HG03442 (cell line): ENCODE results near the gene TAF4.

Experiments used
- ATAC-seq: cut with Tn5 transposase; IDR thresholded peaks from one replicate; pipeline ENCODE4 v1.9.1; 2021; ENCODE audit warnings: mild to moderate bottlenecking, moderate library complexity; ENCODE audit not compliant: unreplicated experiment

TAF4 gene

DNA sequence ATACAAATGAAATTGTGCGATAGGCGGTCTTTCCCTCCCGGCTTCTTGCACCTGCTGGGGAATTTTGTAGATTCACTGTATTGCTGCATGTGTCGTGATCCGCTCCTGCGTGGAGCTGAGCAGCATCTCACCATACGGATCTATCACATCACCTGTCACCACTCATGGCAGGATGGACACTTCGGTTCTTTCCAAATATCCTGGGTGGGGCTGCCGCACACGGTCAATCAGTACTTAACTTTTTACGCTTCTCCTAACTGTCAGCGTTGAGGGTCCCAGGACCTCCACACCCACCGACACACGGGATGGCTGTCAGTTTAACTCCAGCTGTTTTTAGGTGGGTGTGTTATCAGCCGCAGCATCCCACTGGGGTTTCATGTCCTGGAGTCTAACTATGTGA is 19.2 kb downstream of the TAF4 start:
- ATAC-seq: no peak

DNA sequence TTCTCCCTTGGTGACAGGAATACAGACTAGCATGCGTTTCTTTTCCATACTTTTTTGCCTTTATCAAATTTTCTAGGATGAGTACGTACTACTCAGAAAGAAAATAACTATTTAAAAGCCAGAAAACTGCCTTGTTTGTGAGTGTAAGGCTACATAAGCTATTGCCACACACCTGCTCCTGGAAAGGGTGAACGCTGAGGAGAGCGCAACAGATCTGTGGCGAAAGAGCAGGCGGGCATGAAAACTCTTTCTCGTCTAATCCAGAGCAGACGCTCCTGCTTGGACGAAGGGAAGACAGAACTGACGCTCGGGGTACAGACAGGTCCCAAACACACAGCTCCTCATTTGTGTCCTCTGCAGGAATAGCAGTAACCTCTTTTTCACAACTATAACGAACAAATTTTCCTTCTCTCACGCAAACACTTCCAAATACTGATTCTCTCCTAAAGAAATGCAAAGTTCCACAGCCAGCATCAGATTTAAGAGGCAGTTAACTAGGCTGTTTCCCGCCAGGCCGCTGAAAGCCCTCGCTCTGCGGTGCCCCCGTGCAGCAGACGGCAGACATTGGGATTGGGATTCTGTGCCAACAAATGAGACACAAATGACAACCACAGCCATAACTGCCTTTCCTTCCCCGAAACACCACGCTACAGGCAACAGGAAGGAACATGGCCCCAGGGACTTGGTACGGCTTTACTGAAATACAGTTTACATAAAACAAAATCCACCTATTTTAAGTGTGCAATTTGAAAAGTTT is 20.0 kb downstream of the TAF4 start:
- no peak for ATAC-seq

DNA sequence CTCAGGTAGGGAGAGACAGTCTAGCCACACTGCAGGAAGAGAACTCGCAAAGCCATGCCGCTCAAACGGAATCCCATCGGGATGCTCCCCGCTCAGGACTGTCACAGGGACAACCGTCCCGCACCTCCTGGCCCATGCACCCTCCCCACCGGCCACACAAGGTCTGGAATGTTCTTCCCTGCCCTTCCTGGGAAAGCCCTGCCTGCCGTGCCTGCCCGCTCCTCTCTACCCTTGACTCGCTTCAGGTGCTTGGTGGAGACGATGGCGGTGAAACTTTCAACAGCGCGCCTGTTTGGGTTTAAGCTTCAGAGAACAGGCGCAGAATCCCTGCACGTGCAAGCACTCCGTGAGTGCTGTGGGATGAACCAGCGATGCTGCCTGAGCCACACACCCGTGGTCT is 20.6 kb downstream of the TAF4 start:
- ATAC-seq: no peak

DNA sequence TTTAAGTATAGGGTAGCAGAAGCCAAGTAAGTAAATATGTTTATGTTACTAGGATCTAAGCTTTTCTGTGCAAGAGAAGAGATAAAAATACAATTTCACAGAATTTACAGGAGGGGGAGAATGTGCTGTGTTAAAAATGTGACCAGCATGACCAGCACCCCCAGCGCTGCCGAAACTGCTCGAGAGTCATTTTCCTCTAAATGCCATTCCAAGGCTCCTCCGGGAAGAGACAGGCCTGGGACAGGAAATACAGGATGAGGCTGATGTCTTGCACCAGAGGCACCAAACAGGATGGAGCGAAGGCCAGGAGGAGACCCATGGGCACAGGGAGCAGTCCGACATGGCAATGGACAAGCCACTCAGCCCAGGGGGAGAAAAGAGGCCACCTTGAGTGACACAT is 21.1 kb downstream of the TAF4 start:
- ATAC-seq: no peak

DNA sequence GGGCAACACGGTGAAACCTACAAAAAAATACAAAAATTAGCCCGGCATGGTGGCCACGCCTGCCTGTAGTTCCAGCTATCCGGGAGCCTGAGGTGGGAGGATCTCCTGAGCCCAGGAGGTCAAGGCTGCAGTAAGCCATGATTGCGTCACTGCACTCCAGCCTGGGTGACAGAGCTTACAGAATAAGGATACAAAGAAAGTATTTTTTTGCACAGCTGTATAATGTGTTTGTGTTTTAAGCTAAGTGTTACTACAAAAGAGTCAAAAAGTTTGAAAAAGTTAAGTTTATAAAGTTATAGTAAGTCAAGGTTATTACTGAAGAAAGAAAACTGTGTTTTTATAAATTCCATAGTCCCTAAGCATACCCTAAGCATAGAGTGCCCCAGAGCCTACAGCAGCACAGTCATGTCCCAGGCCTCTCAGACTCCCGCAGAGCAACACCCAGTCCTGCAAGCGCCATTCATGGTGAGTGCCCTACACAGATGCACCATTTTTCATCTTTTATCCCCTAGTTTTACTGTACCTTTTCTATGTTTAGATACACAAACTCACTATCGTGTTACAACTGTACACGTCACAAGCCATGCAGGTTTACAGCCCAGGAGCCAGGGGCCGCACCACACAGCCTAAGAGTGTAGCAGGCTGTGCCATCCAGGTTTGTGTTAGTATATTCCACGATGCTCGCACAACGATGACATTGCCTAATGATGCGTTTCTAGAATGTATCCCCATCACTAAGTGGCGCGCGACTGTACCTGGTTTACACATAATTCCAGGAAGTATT is 22.4 kb downstream of the TAF4 start:
- no peak for ATAC-seq

DNA sequence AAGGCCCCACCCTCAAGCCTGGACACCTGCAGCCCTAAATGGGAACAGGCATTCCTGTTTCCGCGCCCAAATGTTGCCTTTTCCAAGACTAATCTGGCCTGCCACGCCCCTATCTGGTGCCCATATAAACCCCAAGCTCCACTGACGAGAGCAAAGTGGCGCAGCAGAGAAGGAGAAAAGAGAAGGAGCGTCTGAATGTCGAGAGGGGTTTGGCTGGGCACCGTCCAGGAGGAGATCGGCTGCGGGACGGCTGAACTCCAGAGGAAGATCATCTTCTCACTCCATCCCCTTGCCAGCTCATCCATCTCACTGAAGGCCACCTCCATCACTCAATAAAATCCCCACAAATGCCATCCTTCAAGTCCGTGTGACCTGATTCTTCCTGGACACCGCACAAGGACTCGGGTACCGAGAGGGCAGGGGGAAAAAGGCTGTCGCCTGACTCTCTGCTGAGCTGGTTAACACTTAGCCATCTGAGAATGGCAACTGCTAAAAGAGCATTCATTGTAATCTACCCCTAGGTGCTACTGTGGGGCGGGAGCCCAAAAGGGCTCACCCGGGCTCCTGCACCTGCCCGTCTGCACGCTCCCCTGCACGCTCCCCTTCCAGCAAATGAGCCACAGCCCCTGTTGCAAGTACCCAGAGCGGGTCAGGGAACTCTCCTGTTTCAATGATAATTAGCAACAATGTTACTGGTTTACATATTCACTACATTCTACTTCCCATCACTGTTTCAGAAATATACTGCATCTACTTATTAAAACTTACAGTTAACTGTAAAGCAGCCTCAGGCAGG is 23.5 kb downstream of the TAF4 start:
- no peak for ATAC-seq

DNA sequence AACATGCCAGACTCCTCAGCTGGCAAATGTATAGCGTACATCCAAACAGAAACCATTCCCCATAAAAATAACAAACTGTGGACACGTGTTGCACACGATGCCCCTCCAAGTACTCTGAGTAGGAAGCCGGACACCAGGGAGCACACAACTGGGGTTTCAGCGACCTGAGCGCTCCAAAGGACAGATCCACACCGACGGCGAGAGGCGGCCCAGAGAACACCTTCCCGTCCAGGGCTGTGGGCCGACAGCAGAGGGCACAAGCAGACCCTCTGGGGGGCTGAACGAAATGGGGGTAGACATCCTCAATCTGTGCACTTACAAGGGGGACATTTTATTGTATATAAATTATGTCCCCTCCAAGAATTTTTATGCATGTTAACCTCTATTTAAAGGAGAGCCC is 24.7 kb downstream of the TAF4 start:
- ATAC-seq: no peak

DNA sequence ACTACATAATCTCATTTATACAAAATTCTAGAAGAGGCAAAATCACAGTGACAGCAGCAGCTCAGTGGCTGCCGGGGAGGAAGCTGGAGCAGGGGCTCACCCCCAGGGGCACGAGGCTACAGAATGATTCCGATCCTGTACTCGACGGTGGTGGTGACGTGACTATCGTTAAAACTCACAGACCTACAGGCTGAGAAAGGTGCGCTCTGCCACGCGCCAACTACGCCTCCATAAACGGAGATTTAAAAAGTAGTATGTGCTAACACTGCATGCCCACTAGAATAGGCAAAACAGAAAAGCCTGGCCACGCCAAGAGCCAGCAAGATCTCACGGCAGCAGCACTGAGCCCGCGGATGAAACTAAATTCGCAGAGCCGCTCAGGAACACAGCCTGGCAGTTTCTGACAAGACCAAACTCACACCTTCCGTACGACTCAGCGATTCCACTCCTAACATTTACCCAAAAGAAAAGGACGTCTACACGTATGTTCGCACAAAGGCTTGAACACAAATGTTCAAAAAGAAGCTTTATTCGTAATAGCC is 25.2 kb downstream of the TAF4 start:
- ATAC-seq: no peak

DNA sequence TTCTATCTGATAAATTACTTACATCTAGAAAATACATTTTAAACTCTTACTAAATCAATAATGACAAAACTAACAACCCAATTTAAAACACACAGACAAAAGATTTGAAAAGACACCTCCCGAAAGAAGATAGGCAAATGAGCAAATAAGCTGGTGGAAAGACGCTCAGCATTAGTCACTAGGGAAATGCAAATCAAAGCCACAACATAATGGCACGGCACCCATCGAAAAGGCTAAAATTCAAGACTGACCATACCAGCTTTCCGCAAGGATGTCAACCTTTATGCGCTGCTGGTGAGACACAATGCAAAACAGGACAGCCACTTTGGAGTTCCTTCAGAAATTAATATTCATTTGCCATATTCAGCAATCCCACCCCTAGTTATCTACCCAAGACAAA is 25.9 kb downstream of the TAF4 start:
- ATAC-seq: no peak

DNA sequence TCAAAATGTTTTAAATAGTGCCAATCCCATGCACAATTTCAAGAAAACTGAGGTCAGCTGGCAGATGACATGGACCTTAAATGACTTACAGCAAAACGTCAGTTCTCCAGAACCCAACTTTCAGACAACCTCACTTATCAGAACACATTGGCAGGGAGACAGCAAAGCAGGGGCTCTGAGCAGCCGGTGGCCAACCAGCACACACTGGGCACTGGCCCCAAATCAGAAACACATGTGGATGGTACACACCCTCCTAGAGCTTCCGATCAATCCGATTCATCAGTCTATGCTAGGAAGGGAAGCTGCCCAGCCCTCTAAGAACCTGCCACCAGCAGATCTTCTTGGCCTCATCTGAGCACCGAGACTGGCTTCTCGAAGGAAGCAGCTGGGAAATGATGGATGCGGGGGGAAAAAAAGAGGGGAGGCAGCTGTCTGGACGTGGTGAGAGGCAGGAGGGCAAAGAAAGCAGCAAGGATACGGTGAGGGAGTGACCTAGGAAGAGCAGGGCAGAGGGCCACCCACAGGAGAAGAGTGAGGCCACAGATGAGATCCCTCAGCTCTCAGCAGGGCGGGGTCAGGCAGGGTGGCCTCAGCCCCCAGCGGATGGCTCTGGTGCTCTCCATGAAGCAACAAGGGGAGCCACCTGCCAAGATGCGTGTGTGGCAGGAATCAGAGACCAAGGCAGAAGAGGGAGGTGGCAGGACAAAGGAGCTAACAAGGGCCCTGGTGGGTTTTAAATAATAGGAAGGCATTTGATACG is 32.9 kb downstream of the TAF4 start:
- ATAC-seq: no peak

DNA sequence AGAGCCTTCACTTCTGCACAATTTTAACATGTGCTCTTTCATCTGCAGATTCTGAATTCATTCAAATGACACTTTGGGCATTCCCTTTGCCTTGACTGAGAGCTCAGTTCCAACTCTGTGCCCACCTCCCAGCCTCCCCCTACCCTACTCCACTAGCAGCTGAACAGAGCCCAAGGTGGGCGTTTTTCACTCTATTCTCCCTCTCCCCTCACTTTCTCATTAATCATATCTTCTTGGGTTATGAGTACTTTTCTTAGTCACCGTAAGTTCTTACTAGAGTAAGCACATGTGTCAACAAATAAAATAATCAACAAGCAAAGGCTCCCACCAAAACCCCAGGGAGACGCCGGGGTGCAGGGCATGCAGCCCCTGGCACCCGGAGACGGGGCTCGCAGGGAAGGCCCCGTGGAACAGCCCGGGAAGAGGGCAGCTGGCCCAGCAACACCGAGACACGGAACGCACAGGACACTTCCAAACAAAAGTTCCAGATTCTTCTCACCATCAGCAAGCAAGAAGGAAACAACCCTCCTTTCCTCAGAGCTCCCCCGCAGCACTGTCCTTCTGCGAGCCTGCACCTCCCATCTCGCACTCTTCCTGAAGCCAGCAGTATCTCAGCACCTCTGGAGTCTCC is 34.1 kb downstream of the TAF4 start:
- no peak for ATAC-seq

DNA sequence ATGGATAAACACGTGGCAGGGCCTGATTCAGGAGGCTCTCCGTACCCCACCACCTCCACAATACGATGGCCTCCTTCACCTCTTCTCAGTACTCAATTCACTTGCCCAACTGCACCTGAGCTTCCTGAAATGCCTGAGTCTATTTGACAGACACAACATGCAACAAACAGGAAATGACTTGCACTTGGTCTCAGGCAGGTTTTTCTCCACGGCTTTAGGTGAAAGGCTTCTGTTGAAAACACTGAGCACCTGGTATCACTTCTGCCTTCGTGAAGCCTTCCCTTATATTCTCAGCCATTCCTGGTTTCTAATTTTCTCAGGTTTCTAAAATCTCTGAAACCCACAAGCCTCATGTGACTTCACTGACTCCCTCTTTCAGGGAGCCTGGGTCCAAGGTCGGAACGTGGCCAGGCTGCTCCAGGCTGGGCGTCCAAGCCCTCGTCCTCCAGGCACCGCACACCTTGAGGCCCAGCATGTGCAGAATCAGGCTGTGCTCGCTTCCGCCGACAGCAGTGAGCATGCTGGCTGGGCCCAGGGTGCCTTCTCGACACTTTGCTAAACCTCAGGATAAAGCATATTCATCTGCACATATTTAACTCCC is 34.7 kb downstream of the TAF4 start:
- no peak for ATAC-seq

DNA sequence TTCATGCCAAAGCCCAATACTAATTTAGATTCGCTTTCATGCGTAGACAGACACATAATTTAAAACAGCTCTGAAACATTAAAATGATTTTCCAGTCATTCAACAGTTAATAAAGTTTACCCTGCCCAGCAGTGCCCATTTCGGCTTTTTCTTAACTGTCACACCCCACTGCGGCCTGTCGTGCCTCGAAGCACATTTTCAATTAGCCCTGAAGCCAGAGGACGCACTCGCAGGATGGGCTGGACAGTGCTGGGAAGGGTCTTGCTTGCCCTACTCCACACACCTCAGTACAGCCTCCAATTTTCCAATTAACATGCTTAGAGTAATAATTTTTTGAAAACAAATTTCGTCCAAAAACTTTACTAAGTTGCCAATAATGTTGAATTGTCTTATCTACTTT is 35.3 kb downstream of the TAF4 start:
- no peak for ATAC-seq

DNA sequence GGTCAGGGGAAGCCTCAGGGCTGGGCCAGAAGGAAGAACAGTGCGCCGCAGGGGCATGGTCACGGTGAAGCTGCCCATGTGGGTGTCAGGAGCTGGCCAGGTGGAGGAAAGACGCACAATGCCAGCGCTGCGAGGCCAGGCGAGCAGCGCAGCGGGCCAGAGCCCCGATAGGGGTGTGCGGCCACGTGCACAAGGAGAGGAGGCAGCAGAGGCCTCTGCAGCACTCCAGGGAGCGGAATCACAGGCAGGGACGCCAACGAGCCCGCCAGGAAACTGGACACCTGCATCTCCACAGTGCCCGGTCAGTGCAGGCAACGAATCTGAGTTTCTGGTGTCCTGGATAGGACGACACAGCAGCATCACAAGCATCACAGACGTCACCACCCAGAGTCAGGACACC is 35.7 kb downstream of the TAF4 start:
- ATAC-seq: no peak

DNA sequence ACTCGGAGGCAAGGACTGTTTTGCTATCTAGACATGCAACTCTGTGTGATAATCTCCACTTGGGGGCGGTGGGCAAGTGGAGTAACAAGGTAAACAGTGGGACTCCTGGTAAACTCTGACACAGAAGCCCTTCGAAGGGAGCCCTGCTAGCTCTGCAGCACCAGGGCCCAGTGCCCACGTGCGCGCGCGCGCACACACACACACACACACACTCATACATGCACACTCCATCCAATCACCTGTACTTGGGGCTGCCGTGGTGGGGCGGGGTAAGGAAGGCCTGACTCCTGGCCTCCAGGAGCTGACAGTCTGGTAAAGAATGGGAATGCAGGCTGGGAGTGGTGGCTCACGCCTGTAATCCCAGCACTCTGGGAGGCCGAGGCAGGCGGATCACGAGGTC is 36.4 kb downstream of the TAF4 start:
- ATAC-seq: no peak

DNA sequence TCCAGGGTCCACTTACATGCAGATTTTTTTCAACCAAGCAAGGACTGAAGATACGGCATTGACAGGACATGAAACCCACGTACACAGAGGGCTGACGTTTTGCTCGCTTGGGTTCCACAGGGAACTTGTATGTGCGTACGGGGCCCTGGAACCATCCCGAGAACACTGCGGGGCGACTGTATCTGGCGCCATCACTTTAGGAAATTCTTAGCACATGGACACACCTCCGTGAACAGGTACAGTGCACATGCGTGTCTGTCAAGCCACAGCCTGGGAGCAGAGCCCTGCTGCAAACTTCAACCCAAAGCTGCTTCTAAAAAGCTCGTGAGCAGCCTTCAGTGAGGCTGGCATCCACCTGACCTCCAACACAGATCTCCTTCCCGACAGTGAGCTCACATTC is 37.3 kb downstream of the TAF4 start:
- no peak for ATAC-seq

DNA sequence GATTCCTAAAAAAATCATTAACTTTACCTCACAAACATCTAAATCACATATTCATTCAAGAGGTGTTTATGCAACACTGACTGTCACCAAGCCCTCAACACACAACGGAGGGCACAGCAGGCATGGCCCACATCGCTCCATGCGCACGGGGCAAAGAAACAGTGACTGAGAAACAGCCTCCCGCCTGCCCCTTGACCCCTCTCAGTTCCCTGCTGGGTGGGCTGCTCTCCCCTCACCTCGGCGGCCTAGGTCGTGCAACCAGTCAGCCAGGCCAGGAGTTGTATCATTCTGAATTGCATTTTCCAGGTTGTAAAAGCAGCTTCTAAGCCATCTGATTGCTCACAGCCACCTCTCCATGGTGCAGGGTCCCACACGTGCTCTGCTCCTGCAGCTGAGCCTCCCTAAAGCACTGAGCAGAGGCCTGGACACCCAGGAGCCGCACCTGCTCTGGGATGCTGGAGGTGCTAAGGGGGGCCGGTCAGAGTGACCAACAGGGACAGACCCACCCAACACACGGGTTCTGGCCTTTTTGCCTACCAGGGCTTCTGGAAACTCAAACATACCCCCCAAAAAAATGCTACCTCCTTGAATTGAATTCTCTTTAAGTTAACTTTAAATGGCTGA is 37.9 kb downstream of the TAF4 start:
- no peak for ATAC-seq

DNA sequence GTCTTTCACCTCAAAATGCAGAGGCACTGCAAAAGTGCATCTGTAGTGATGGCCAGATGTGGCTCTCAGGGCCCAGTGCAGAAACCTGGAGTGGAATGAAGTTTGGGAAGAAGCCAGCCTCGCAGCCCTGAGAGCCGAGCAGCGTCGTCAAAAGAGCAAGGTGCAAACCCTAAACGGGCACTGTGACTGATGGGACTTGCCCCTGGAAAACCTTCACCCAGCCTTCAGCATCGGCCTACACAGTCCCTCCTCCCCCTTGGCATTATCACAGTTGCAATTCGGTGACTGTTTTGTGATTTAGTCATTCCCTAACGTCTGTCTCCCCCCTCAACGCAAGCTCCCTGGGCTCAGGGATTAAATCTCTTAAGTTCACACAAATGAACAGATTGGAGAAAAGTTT is 38.6 kb downstream of the TAF4 start:
- no peak for ATAC-seq

DNA sequence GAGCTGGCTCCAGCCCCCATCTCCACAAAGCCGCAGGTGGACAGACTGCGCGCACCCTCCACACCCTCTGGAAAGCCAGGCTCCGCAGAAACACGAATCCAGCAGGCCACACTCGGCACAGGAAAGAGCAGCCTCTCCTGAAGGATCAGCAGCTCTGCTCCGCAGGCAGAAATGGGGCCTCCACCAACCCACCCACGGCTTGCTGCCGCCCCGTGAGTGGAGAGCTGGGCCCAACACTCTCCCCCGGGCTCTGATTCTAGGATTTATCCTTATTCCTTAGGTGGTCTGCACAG is 39.2 kb downstream of the TAF4 start:
- ATAC-seq: no peak
